ENCODE measurements around the gene DHCR24.

DHCR24 gene

DNA sequence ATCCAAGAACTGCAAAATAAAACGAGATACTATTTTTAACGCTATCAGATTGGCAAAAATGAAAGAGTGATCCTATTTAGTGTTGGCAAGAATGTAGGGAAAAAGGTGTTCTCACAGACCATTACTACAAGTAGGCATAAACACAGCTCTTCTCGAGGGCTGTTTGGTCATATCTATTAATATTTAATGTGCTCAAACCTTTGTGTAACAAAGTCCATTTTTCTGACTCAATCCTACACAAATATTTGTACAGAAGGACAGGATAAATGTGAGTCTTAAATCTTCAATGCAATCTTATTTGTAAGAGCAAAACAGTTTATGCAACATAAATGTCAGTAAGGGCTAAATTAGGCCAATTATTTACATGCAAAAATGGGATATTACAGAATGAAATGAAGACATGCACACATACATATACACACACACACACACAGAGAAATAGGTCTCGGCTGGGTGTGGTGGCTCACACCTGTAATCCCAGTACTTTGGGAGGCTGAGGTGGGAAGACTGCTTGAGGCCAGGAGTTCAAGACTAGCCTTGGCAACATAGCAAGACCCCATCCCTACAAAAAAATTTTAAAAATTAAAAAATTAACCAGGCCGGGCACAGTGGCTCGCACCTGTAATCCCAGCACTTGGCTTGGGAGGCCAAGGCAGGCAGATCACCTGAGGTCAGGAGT, 17.7 kb downstream of the DHCR24 start:
- TF ChIP-seq, protein P1, sequence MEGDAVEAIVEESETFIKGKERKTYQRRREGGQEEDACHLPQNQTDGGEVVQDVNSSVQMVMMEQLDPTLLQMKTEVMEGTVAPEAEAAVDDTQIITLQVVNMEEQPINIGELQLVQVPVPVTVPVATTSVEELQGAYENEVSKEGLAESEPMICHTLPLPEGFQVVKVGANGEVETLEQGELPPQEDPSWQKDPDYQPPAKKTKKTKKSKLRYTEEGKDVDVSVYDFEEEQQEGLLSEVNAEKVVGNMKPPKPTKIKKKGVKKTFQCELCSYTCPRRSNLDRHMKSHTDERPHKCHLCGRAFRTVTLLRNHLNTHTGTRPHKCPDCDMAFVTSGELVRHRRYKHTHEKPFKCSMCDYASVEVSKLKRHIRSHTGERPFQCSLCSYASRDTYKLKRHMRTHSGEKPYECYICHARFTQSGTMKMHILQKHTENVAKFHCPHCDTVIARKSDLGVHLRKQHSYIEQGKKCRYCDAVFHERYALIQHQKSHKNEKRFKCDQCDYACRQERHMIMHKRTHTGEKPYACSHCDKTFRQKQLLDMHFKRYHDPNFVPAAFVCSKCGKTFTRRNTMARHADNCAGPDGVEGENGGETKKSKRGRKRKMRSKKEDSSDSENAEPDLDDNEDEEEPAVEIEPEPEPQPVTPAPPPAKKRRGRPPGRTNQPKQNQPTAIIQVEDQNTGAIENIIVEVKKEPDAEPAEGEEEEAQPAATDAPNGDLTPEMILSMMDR (conservative IDR thresholded peaks at IDR 0.05; ENCODE audit: low read length) = no peak
- DNase-seq (ENCODE audit: low read depth) = no peak
- H3K4me3 ChIP-seq (ENCODE audit: low read length) = no peak overlapping the region

DNA sequence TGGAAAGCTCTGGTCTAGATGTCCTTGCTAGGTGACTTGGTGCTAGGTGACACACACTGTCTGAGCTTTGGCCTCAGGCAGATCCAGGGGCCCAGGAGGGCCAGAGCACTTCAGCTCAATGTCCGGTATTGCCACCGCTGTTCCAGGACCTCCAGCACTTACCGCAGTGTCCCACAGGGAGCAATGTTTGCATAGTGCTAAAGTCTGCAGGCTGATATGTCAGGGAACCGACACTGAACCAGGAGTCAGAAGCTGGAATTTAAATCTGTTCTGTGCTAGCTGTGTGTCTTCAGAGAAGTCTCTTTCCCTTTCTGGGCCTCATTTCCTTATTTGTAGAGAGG, 19.3 kb downstream of the DHCR24 start:
- no peak for DNase-seq (ENCODE audit: low read depth)
- TF ChIP-seq, protein P1 (conservative IDR thresholded peaks at IDR 0.05; ENCODE audit: low read length) = no peak
- no peak overlapping the region for H3K4me3 ChIP-seq (ENCODE audit: low read length)

DNA sequence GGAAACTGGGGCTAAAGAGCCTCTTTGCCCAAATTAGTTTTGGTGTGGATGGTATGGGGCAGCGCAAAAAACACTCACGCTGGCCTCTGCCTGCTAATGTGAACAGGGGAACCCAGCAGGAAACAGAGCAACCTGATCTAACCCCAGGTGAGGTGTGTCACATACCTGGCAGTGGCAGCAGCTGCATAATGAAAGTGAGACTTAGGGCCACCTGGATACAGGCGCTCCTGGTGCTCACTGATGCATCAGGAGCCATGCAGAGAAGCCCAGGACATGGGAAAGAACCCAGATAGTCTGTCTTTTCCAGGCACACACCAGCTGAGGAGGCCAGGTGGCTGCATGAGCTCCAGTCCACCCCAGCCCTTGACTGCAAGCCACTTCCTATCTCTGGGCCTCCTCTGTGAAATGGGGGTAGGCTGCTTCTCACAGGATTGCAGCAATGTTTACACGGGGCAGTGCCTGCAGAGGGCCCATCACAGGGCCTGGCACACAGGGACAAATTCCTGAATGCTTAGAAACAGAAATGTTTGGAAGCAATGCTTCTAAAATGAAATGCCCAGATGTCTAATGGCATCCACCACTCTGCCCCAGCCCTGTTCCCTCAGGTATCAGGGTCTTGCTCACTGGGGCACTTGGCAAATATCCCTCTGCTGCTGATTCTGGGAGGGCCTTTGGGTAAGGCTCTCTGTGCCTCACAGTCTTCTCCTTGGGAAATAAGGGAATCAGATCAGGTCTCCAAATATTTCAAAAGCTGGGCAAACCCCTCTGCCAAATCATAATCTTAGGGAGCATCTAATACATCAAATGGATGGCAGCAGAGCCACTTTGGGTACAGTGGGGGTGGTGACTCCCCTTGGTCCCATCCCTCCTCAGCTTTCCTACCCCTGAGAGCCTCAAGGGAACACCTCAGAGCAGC, 19.9 kb downstream of the DHCR24 start:
- no peak overlapping the region for H3K4me3 ChIP-seq (ENCODE audit: low read length)
- DNase-seq (ENCODE audit: low read depth) = peak; percentile 52
- TF ChIP-seq, protein P1 (conservative IDR thresholded peaks at IDR 0.05; ENCODE audit: low read length) = no peak

DNA sequence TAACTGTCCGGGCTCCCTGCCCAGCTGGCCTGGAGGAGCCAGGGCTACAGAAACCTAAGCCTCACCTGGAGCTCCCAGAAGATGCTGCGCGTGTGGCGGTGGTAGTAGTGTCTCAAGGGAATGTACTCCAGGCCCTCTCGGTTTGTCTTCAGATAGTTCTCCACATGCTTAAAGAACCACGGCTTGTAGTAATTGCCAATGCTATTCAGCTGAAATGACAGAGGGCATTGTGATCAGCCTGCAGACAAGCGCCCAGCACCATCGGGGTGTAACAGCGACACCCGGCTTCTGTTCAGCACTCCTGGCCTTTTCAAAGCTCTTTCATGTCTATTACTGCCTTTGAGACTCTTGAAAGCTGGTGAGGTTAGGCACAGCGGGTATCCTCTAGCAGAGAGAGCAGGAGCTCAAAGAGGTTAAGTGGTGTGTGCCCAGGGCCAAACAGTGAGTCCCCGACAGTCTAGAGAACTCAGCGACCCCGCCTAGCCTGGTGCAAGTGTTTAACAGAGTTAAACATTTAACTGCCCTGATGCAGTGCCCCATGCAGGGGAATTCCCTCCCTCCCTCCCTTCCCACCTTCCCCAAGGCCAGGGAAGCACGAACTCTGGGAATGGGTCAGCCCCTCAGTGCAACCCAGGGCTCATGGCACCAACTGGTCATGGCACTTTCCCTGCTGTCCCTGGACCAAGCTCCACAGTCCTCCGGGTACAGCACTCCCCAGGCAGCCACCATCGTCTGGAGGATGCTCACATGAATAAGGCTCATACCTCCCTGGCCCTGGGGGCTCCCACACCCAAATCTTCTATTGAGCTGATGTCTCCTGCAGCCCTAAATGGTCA, 21.5 kb downstream of the DHCR24 start:
- DNase-seq (ENCODE audit: low read depth) = no peak
- TF ChIP-seq, protein P1 (conservative IDR thresholded peaks at IDR 0.05; ENCODE audit: low read length) = no peak
- H3K4me3 ChIP-seq (ENCODE audit: low read length) = no peak overlapping the region

DNA sequence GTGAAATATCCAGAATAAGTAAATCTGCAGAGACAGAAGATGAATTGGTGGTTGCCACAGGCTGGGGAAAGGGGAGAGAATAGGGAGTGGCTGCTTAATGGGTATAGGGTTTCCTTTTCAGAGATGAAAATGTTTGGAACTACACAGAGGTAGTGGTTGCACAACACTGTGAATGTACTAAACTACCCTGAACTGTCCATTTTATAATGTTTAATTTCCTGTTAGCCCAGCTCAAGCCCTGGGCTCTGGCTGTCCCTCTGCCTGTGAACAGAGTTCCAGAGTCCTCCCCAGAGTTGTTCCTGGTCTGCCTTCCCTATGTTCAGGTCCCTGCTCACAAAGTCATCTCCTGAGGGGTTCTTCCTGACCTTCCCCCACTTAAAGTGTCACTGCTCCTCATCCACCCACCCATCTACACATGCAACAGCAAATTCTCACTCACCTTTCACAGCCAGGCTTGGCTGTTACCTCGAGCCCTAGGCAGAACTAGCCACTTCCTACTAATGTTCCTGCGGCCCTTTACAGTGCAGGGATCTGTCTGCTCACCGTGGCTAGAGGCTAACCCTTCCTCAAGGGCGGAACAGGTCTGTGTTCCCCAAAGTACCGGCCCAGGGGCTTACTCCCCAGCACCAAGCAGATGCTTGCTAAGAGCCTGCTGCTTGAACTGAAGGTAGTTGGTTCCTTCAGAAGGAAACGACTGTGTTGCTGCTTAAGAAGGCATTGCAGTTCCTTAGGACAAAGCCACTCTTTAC, 22.4 kb downstream of the DHCR24 start:
- H3K4me3 ChIP-seq (ENCODE audit: low read length) = no peak overlapping the region
- DNase-seq (ENCODE audit: low read depth) = no peak
- TF ChIP-seq, protein P1 (conservative IDR thresholded peaks at IDR 0.05; ENCODE audit: low read length) = no peak

DNA sequence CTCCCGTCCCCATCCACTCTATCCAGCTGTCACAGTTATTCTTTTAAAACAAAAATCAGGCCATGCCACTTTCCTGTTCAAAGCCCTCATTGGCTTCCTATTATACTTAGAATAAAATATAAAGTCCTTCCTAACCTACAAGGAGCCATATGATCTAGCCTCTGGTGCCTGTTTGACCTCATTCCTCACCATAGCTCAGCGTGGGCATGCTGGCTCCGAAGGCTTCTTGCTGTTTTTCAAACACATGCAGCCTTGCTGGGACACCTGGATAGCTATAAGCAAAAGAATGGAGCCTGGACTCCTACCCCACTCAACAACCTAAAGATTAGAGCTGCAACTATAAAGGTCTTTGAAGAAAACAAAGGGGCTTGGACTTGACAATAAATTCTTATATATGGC, 23.7 kb downstream of the DHCR24 start:
- DNase-seq (ENCODE audit: low read depth) = no peak
- H3K4me3 ChIP-seq (ENCODE audit: low read length) = no peak overlapping the region
- TF ChIP-seq, protein P1 (conservative IDR thresholded peaks at IDR 0.05; ENCODE audit: low read length) = no peak
